Psoas muscle (tissue), 8 donors: ENCODE data around the gene NME4. TPM values are rescaled to one million over a fixed set of nuclear protein-coding genes. Genes with fewer than 3 reads are reported as not detected.

Experiments
- ATAC-seq, 4 donors: fragments of 200-7000 bp; cut with Tn5 transposase; one replicate each; pipeline ENCODE4 v1.9.1; 2020; ENCODE audit warnings: moderate library complexity in 3 of 4, mild to moderate bottlenecking in 2 of 4
- DNase-seq, 2 donors: peaks; one replicate each; pipeline ENCODE4 v3.0.0-alpha.2; 2020
- H3K27ac ChIP-seq: fragments of 200-600 bp; one replicate; pipeline ENCODE4 v1.8.0; 2022
- H3K27me3 ChIP-seq, 3 donors: fragments of 200-600 bp in 1 of 3; one replicate each; pipeline versions ENCODE4 v1.6.1 to v1.8.0; 2013 to 2022; ENCODE audit warnings: low read length in 2 of 3, mild to moderate bottlenecking in 2 of 3, moderate library complexity in 1 of 3; ENCODE audit not compliant: insufficient read depth in 3 of 3
- H3K36me3 ChIP-seq, 2 donors: fragments of 200-600 bp in 1 of 2; one replicate each; pipeline versions ENCODE4 v1.6.1 to v1.8.0; 2013 to 2022; ENCODE audit warnings: low read depth in 1 of 2, mild to moderate bottlenecking in 1 of 2, moderate library complexity in 1 of 2; ENCODE audit not compliant: insufficient read depth in 1 of 2
- H3K4me1 ChIP-seq: fragments of 200-600 bp; one replicate; pipeline ENCODE4 v1.8.0; 2022
- H3K4me3 ChIP-seq: fragments of 200-600 bp; one replicate; pipeline ENCODE4 v1.8.0; 2022; ENCODE audit warnings: mild to moderate bottlenecking
- H3K9me3 ChIP-seq: fragments of 200-600 bp; one replicate; pipeline ENCODE4 v1.8.0; 2022
- WGBS, 3 donors: extraction: QIAGEN DNeasy Blood & Tissue Kit; methylation state at CpG; one replicate each; pipeline versions ENCODE4 v1.1.6 to v1.1.7; 2013; 5-methylcytosine and 5-hydroxymethylcytosine counted together
- intact Hi-C, 2 donors: fragments of 100-400 bp; cut with DNase I; formaldehyde crosslinking; loops; one replicate each; pipeline versions ENCODE4 v1.11.0 to v1.14.2; 2022
- polyA plus RNA-seq, 3 donors: library from polyadenylated mRNA; stranded (reverse); fragments of 200-250 nt; gene quantifications; one replicate each; pipeline ENCODE4 v1.2.3, GENCODE V29; 2013
- total RNA-seq, 4 donors: library from RNA; stranded (reverse); fragmentation: NEBNext Ultra II Directional in 2 of 4; extraction: Animal tissue kit (Norgen Biotek cat#: 25700) in 2 of 4; gene quantifications; one replicate each; pipeline versions ENCODE4 v1.2.1 to v1.2.4, GENCODE V29; 2021 to 2023
- TF ChIP-seq, protein P1 (sequence below): fragments of 200-600 bp; IDR thresholded peaks from one replicate; pipeline ENCODE4 v1.8.0; 2022; ENCODE audit warnings: antibody characterized with exemption
- donor health status: healthy with polysubstance abuse.
- donor health status: DM: no; HTN: no; CAD: no; lungs with moderate emphysema.
- donor health status: Bipolar disorder and iron deficiency.
- donor health status: healthy.
- donor health status: DM: yes; HTN: yes; CAD: no.
- donor health status: DM: no; HTN: no; CAD: no.
- donor health status: DM: no; HTN: no; CAD: no.
- donor health status: DM: yes; HTN: yes; CAD: no.

NME4 gene
- total and polyA plus RNA-seq, 7 donors = 16.0 to 39.7 (median 23.1) TPM

DNA sequence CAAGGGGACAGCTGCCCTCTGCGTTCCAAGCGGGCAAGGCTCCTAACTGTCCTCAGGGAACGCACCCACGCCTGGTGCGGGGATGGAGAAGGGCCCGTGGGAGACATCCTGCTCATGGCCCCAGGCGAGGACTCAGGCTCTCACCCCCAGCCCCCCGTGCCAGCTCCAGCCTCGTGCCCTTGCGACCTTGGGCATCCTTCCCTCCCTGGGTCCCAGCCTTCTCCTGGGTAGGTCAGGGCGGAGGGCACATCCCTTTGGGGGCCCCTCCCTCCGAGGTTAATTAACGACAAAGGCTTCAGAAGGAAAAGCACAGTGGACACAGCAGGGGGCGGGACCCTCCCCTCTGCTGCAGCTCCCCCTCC is 18.2 kb upstream of the NME4 start:
- DNase-seq (no peak), ATAC-seq (no peak)
- H3K4me1 ChIP-seq = peaks cover 23% of the 10 kb centered on the region
- no peaks in the 10 kb centered on the region for H3K9me3 ChIP-seq
- no peak overlapping the region for H3K4me3 ChIP-seq
- no peak overlapping the region for H3K27ac ChIP-seq
- WGBS, 3 donors = 61 to 71% (median 68%) methylated on average over 11 to 14 of the region's 14 CpGs
- intact Hi-C loops = no loop called here
- H3K27me3 ChIP-seq = no peaks in the 10 kb centered on the region
- TF ChIP-seq, protein P1, sequence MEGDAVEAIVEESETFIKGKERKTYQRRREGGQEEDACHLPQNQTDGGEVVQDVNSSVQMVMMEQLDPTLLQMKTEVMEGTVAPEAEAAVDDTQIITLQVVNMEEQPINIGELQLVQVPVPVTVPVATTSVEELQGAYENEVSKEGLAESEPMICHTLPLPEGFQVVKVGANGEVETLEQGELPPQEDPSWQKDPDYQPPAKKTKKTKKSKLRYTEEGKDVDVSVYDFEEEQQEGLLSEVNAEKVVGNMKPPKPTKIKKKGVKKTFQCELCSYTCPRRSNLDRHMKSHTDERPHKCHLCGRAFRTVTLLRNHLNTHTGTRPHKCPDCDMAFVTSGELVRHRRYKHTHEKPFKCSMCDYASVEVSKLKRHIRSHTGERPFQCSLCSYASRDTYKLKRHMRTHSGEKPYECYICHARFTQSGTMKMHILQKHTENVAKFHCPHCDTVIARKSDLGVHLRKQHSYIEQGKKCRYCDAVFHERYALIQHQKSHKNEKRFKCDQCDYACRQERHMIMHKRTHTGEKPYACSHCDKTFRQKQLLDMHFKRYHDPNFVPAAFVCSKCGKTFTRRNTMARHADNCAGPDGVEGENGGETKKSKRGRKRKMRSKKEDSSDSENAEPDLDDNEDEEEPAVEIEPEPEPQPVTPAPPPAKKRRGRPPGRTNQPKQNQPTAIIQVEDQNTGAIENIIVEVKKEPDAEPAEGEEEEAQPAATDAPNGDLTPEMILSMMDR = no peak
- peaks cover 0 to 35% of the 10 kb centered on the region in 2 donors for H3K36me3 ChIP-seq

- DNase-seq (no peak), ATAC-seq (no peak)
- Histone ChIP-seq H3K4me1 (peaks cover 27% of the 10 kb centered on the region), H3K36me3 (peaks cover 0 to 30% of the 10 kb centered on the region in 2 donors), H3K4me3 (no peak overlapping the region), H3K27ac (no peak overlapping the region), H3K27me3 (no peaks in the 10 kb centered on the region), H3K9me3 (no peaks in the 10 kb centered on the region)
- WGBS, 3 donors = 76 to 91% (median 83%) methylated on average over 15 to 16 of the region's 16 CpGs
- intact Hi-C loops = no loop called here
- TF ChIP-seq, protein P1 = no peak
Observed at GRCh38 chr16:379183-379960, 17.6 kb upstream of the NME4 start.

GRCh38 chr16:379961-380761 is 16.8 kb upstream of the NME4 start:
- DNase-seq = no peak
- intact Hi-C loops = no loop called here

GRCh38 chr16:380762-381011 is 16.3 kb upstream of the NME4 start:
- intact Hi-C loops = no loop called here
- DNase-seq = no peak
- TF ChIP-seq, protein P1 = no peak
- no peaks in the 10 kb centered on the region for H3K27me3 ChIP-seq
- peaks cover 27% of the 10 kb centered on the region for H3K4me1 ChIP-seq
- H3K27ac ChIP-seq = no peak overlapping the region
- H3K36me3 ChIP-seq = peaks cover 0 to 18% of the 10 kb centered on the region in 2 donors
- ATAC-seq = peak; percentile 6 to 17 (median 10)
- H3K9me3 ChIP-seq = no peaks in the 10 kb centered on the region
- peak overlapping the region; percentile 94 for H3K4me3 ChIP-seq
- 11 to 18% (median 14%) methylated on average over 10 to 12 of the region's 12 CpGs for WGBS, 3 donors

More at GRCh38 chr16:379961-380761, 16.8 kb upstream of the NME4 start:
- no peak overlapping the region for H3K27ac ChIP-seq
- peak overlapping the region; percentile 94 for H3K4me3 ChIP-seq
- 78 to 81% (median 79%) methylated on average over 26 to 27 of the region's 27 CpGs for WGBS, 3 donors
- ATAC-seq = no peak
- H3K27me3 ChIP-seq = no peaks in the 10 kb centered on the region
- TF ChIP-seq, protein P1 = no peak
- H3K36me3 ChIP-seq = peaks cover 0 to 22% of the 10 kb centered on the region in 2 donors
- H3K4me1 ChIP-seq = peaks cover 27% of the 10 kb centered on the region
- no peaks in the 10 kb centered on the region for H3K9me3 ChIP-seq
